Natural killer cell (primary cell): ENCODE data around the gene NUP98. TPM values are rescaled to one million over a fixed set of nuclear protein-coding genes. Genes with fewer than 3 reads are reported as not detected.

ENCODE experiments used
- ATAC-seq, 3 donors: fragments of 150-1000 bp in 2 of 3; fragments of 200-7000 bp in 1 of 3; cut with Tn5 transposase; 1 replicate in 1 of 3; 2 replicates in 2 of 3; pipeline ENCODE4 v1.10.0; 2021; ENCODE audit warnings: mild to moderate bottlenecking in 2 of 3, moderate library complexity in 2 of 3
- DNase-seq, 2 donors: peaks; one replicate each; pipeline versions ENCODE4 v3.0.0 to v3.0.0-alpha.2; 2013 to 2021; ENCODE audit warnings: mixed read lengths in 1 of 2
- H3K27ac ChIP-seq: one replicate; pipeline ENCODE4 v1.5.1; 2013; ENCODE audit warnings: mild to moderate bottlenecking, low read length
- H3K27me3 ChIP-seq: one replicate; pipeline ENCODE4 v1.6.1; 2013; ENCODE audit warnings: low read length; ENCODE audit not compliant: control insufficient read depth, insufficient read depth
- H3K36me3 ChIP-seq: one replicate; pipeline ENCODE4 v1.6.1; 2013; ENCODE audit warnings: low read length; ENCODE audit not compliant: control insufficient read depth, insufficient read depth
- H3K4me1 ChIP-seq: one replicate; pipeline ENCODE4 v1.6.1; 2013; ENCODE audit warnings: low read length; ENCODE audit not compliant: control insufficient read depth, insufficient read depth
- H3K4me3 ChIP-seq: one replicate; pipeline ENCODE4 v1.5.1; 2013; ENCODE audit warnings: low read length
- H3K9me3 ChIP-seq: one replicate; pipeline ENCODE4 v1.6.1; 2013; ENCODE audit warnings: low read length; ENCODE audit not compliant: control insufficient read depth, insufficient read depth
- H3K27ac Mint-ChIP-seq, 2 donors: one replicate each; pipeline ENCODE4 v1.8.0; 2022; ENCODE audit warnings: mild to moderate bottlenecking in 2 of 2, mixed read lengths in 2 of 2, moderate library complexity in 1 of 2
- H3K27me3 Mint-ChIP-seq, 2 donors: one replicate each; pipeline ENCODE4 v1.8.0; 2022; ENCODE audit warnings: low read depth in 2 of 2, mixed read lengths in 2 of 2
- H3K36me3 Mint-ChIP-seq: one replicate; pipeline ENCODE4 v1.8.0; 2022; ENCODE audit warnings: mixed read lengths
- H3K4me1 Mint-ChIP-seq, 2 donors: one replicate each; pipeline ENCODE4 v1.8.0; 2022; ENCODE audit warnings: mixed read lengths in 2 of 2
- H3K4me3 Mint-ChIP-seq: one replicate; pipeline ENCODE4 v1.8.0; 2022; ENCODE audit warnings: mild to moderate bottlenecking, moderate library complexity, mixed read lengths
- H3K9me3 Mint-ChIP-seq, 2 donors: one replicate each; pipeline ENCODE4 v1.8.0; 2022; ENCODE audit warnings: mixed read lengths in 2 of 2
- CTCF ChIP-seq: fragments of 200-600 bp; IDR thresholded peaks from one replicate; pipeline ENCODE4 v1.8.0; 2022; ENCODE audit warnings: antibody characterized with exemption
- WGBS: methylation state at CpG from one replicate; pipeline ENCODE4 v1.1.7; 2013; ENCODE audit warnings: missing lambda C conversion rate; ENCODE audit not compliant: insufficient coverage; 5-methylcytosine and 5-hydroxymethylcytosine counted together
- intact Hi-C: fragments of 100-400 bp; cut with micrococcal nuclease; formaldehyde crosslinking; loops from one replicate; pipeline ENCODE4 v1.14.2; 2022
- total RNA-seq, 4 donors: library from RNA; stranded (reverse); fragments of 120-200 nt in 1 of 4; gene quantifications; one replicate each; pipeline versions ENCODE4 v1.2.3 to v1.2.4, GENCODE V29; 2013 to 2022

NUP98 gene
- total RNA-seq, 3 donors from 2014 or later (not counting 1 experiment from before 2014, with no cell fraction given) = 88.5 to 103 (median 92.8) TPM

GRCh38 chr11:3799143-3799542 is 1.8 kb upstream of the NUP98 start:
- Histone ChIP-seq H3K4me3 (no peak overlapping the region), H3K36me3 (no peaks in the 10 kb centered on the region), H3K27ac (no peak overlapping the region), H3K27me3 (no peaks in the 10 kb centered on the region), H3K9me3 (no peaks in the 10 kb centered on the region), H3K4me1 (peaks cover 22% of the 10 kb centered on the region)
- 97% methylated on average over 8 of the region's 9 CpGs for WGBS
- intact Hi-C loops = no loop called here
- Mint-ChIP-seq H3K36me3 (no peaks in the 10 kb centered on the region), H3K4me1 (peaks cover 34 to 37% of the 10 kb centered on the region in 2 donors), H3K27ac (peak overlapping the region; percentile 97 to 99), H3K4me3 (peak overlapping the region; percentile 96), H3K9me3 (peaks cover 0 to 3% of the 10 kb centered on the region in 2 donors), H3K27me3 (no peaks in the 10 kb centered on the region)
- no peak for DNase-seq
- no peak for ATAC-seq
- TF ChIP-seq CTCF = no peak

DNA sequence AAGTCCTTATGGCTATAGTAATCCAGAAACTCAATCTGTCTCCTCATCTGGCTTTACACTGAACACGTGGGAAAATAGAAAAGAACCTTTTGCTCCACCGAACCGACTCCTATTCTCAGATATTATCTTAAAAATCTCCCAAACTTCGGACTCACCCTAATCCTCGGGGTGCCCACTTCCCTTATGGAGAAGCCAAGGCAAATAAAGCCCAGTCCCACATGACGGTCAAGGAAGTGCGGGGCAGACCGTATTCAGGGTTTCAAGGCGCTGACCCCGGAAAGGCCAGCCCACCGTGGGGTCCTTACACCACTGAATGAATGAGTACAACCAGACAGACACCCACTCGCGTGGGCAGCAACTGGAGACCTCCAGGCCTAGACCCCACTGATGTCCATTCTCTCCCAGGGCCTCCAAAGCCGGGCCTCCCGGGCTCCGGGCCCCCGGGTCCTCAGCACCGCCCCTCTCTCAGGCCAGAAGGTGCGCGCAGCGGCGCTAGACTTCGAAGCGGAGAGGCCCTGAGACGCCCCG is 489 bp downstream of the NUP98 start:
- ATAC-seq (peak; percentile 39 to 63 (median 40)), DNase-seq (no peak)
- peak overlapping the region; percentile 96 for H3K4me3 Mint-ChIP-seq
- H3K36me3 ChIP-seq = peaks cover 18% of the 10 kb centered on the region
- H3K9me3 ChIP-seq = no peaks in the 10 kb centered on the region
- H3K27ac Mint-ChIP-seq = peak overlapping the region; percentile 97 to 99
- H3K27me3 ChIP-seq = no peaks in the 10 kb centered on the region
- H3K4me1 ChIP-seq = peaks cover 22% of the 10 kb centered on the region
- no peaks in the 10 kb centered on the region for H3K36me3 Mint-ChIP-seq
- H3K4me3 ChIP-seq = peak overlapping the region; percentile 97
- H3K27ac ChIP-seq = peak overlapping the region; percentile 99
- 0% methylated on average over 26 of the region's 26 CpGs for WGBS
- no peaks in the 10 kb centered on the region for H3K27me3 Mint-ChIP-seq
- no peak for TF ChIP-seq CTCF
- intact Hi-C loops = loop anchor here (1.0 kb wide), 2 partner anchors 11 to 44 kb away; partner anchors contain the start of gene PGAP2
- peaks cover 34 to 37% of the 10 kb centered on the region in 2 donors for H3K4me1 Mint-ChIP-seq
- H3K9me3 Mint-ChIP-seq = peaks cover 0 to 3% of the 10 kb centered on the region in 2 donors

DNA sequence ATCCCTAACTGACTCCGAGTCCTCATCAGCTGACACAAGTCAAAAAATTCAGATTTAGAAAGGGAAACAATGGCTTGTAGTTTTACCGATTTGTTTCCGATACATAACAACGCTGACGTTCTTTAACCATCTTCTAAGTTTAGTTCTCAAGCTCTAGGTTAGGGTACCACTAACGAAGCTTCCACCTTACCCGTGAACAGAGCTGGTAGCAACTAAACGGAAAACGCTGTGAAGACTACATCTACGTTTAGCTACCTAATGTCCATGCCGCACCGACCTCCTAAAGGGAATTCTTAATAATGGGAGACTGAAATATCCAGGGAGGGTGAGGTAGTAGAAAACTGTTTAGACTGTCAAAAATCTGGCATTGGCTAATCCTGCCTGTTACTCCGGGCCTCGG is 1.0 kb downstream of the NUP98 start:
- WGBS = 15% methylated on average over 11 of the region's 14 CpGs
- peak overlapping the region; percentile 97 for H3K4me3 ChIP-seq
- ATAC-seq (no peak), DNase-seq (peak in 1 of 2 donors; percentile 40)
- H3K36me3 ChIP-seq = peaks cover 18% of the 10 kb centered on the region
- Mint-ChIP-seq H3K36me3 (no peaks in the 10 kb centered on the region), H3K4me3 (peak overlapping the region; percentile 96), H3K4me1 (peaks cover 34 to 37% of the 10 kb centered on the region in 2 donors), H3K27ac (peak overlapping the region; percentile 97 to 99), H3K27me3 (no peaks in the 10 kb centered on the region), H3K9me3 (no peaks in the 10 kb centered on the region)
- no peaks in the 10 kb centered on the region for H3K27me3 ChIP-seq
- intact Hi-C loops = no loop called here
- TF ChIP-seq CTCF = no peak
- H3K4me1 ChIP-seq = peaks cover 22% of the 10 kb centered on the region
- H3K9me3 ChIP-seq = no peaks in the 10 kb centered on the region
- peak overlapping the region; percentile 99 for H3K27ac ChIP-seq

DNA sequence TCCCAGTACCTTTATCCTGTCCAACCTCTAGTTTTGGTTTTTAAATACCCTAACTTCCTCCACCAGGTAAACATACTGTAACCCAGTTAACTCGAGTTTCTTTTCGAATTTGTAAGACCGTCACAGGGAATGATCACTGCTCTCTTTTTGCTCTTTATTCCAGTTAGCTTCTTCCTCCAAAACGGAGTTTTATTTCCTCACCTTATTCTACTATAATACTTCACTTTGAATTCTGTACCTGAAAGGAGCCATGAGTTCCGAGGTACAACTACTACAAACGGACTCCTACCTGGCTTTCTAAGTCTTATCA is 1.4 kb downstream of the NUP98 start:
- Mint-ChIP-seq H3K27me3 (no peaks in the 10 kb centered on the region), H3K36me3 (no peaks in the 10 kb centered on the region), H3K9me3 (no peaks in the 10 kb centered on the region), H3K4me3 (peak overlapping the region; percentile 96), H3K27ac (peak overlapping the region; percentile 97 to 99), H3K4me1 (peaks cover 34 to 37% of the 10 kb centered on the region in 2 donors)
- Histone ChIP-seq H3K9me3 (no peaks in the 10 kb centered on the region), H3K27me3 (no peaks in the 10 kb centered on the region), H3K4me3 (peak overlapping the region; percentile 97), H3K27ac (peak overlapping the region; percentile 99), H3K36me3 (peaks cover 18% of the 10 kb centered on the region), H3K4me1 (peaks cover 22% of the 10 kb centered on the region)
- DNase-seq (no peak), ATAC-seq (no peak)
- intact Hi-C loops = no loop called here
- TF ChIP-seq CTCF = no peak
- 30% methylated on average over 6 of the region's 6 CpGs for WGBS
